Right lobe of liver (tissue), 4 donors: ENCODE results near the gene CCDC9.

Experiments
- POLR2A ChIP-seq: fragments of 450-650 bp; IDR thresholded peaks from one replicate; pipeline ENCODE4 v1.6.1; 2017; ENCODE audit warnings: antibody characterized with exemption, mild to moderate bottlenecking
- TF ChIP-seq, protein P1 (sequence below), 4 donors: fragments of 200-600 bp in 3 of 4; fragments of 450-650 bp in 1 of 4; IDR thresholded peaks; one replicate each; pipeline versions ENCODE4 v1.5.1 to v1.8.0; 2016 to 2022; ENCODE audit warnings: antibody characterized with exemption in 4 of 4, mild to moderate bottlenecking in 2 of 4
- donor health status: DM: no; HTN: no; CAD: no.
- donor health status: DM: no; HTN: no; CAD: no.
- donor health status: DM: no; HTN: yes; CAD: no.

DNA sequence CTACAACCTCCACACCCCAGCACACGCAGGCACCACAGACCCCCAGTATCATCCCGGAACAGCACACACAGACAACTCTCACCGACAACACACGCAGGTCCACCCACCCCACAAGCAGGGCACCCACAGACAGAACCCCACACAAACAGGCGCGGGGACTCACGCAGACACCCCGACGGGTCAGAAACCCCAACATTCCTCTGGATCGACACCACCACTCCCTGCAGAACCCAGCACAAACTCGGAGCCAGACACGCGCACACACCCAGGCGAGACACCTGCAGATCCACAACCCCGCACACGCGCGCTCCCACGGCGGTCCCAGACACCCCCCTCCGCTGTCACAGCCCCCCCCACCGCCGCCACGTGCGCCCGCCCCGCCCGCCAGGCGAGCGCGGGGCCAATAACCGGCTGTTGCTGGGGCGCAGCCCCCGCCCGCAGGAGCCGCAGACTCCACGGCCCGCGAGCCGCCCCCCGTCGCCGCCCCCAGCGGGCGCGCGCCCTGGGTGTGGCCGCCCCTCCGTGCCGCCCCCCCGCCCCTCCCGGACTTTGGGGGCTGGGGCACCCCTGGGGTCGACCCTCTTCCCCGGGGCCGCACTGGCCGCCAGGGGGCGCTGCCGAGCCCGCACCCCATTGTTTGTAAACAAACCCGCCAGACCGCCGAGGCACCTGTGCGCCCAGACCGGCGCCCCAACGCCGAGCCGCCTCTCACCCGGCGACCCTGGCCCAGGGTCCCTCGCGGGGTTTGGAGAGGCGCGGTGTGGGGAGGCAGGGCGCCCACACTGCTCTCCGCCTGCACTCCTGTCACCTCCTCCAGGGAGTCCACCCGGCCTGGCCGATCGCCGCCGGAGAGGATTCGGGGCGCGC lies 26.0 kb upstream of the CCDC9 start:
- no peak for TF ChIP-seq POLR2A
- TF ChIP-seq, protein P1, sequence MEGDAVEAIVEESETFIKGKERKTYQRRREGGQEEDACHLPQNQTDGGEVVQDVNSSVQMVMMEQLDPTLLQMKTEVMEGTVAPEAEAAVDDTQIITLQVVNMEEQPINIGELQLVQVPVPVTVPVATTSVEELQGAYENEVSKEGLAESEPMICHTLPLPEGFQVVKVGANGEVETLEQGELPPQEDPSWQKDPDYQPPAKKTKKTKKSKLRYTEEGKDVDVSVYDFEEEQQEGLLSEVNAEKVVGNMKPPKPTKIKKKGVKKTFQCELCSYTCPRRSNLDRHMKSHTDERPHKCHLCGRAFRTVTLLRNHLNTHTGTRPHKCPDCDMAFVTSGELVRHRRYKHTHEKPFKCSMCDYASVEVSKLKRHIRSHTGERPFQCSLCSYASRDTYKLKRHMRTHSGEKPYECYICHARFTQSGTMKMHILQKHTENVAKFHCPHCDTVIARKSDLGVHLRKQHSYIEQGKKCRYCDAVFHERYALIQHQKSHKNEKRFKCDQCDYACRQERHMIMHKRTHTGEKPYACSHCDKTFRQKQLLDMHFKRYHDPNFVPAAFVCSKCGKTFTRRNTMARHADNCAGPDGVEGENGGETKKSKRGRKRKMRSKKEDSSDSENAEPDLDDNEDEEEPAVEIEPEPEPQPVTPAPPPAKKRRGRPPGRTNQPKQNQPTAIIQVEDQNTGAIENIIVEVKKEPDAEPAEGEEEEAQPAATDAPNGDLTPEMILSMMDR (IDR thresholded peaks at IDR 0.05) = peak; percentile 72 to 95 (median 86)
